Lung (tissue), 12 donors: ENCODE data around the gene TEX101. TPM values are rescaled to one million over a fixed set of nuclear protein-coding genes. Genes with fewer than 3 reads are reported as not detected.

Experiments
- ATAC-seq: fragments of 200-7000 bp; cut with Tn5 transposase; one replicate; pipeline ENCODE4 v1.9.1; 2020; ENCODE audit warnings: moderate number of reproducible peaks; ENCODE audit not compliant: insufficient read depth, low FRiP score
- DNase-seq, 3 donors: peaks; one replicate each; pipeline ENCODE4 v3.0.0-alpha.2; 2013 to 2017
- H3K27ac ChIP-seq, 2 donors: one replicate each; pipeline ENCODE4 v1.5.1; 2013; ENCODE audit warnings: mild to moderate bottlenecking in 2 of 2, moderate library complexity in 2 of 2, control low read depth in 1 of 2, inconsistent platforms in 1 of 2, low read depth in 1 of 2, low read length in 1 of 2
- H3K27me3 ChIP-seq, 3 donors: one replicate each; pipeline ENCODE4 v1.5.1; 2013; ENCODE audit warnings: low read length in 2 of 3; ENCODE audit not compliant: control insufficient read depth in 3 of 3, insufficient read depth in 3 of 3
- H3K36me3 ChIP-seq, 4 donors: one replicate each; pipeline ENCODE4 v1.5.1; 2013; ENCODE audit warnings: low read length in 4 of 4, mild to moderate bottlenecking in 1 of 4, moderate library complexity in 1 of 4; ENCODE audit not compliant: control insufficient read depth in 4 of 4, insufficient read depth in 4 of 4
- H3K4me1 ChIP-seq, 5 donors: one replicate each; pipeline ENCODE4 v1.5.1; 2013; ENCODE audit warnings: low read length in 5 of 5, mild to moderate bottlenecking in 2 of 5, moderate library complexity in 1 of 5; ENCODE audit not compliant: control insufficient read depth in 5 of 5, insufficient read depth in 5 of 5
- H3K4me3 ChIP-seq: one replicate; pipeline ENCODE4 v1.5.1; 2013; ENCODE audit warnings: mild to moderate bottlenecking, control low read depth, moderate library complexity
- H3K9ac ChIP-seq, 2 donors: one replicate each; pipeline ENCODE4 v1.5.1; 2013; ENCODE audit warnings: low read length in 2 of 2, control low read depth in 1 of 2; ENCODE audit not compliant: insufficient read depth in 1 of 2
- H3K9me3 ChIP-seq, 4 donors: one replicate each; pipeline ENCODE4 v1.5.1; 2013; ENCODE audit warnings: low read length in 3 of 4, mild to moderate bottlenecking in 1 of 4, moderate library complexity in 1 of 4; ENCODE audit not compliant: control insufficient read depth in 4 of 4, insufficient read depth in 3 of 4
- WGBS, 2 donors: extraction: QIAGEN DNeasy Blood & Tissue Kit; methylation state at CpG; one replicate each; pipeline ENCODE4 v1.1.7; 2013; 5-methylcytosine and 5-hydroxymethylcytosine counted together
- polyA plus RNA-seq, 2 donors: library from polyadenylated mRNA; stranded (reverse); fragments of 200-250 nt; gene quantifications; one replicate each; pipeline ENCODE4 v1.2.1, GENCODE V29; 2013
- total RNA-seq, 2 donors: library from RNA; depleted of rRNA in 1 of 2; stranded (reverse); fragments of >200 nt in 1 of 2; gene quantifications; one replicate each; pipeline ENCODE4 v1.2.1, GENCODE V29; 2014 to 2021
- TF ChIP-seq, protein P1 (sequence below): IDR thresholded peaks from 2 replicates; pipeline ENCODE4 v1.5.1; 2012; ENCODE audit warnings: mild to moderate bottlenecking; ENCODE audit errors: control extremely low read depth, extremely low read depth
- donor health status: control.
- donor health status: control.
- donor health status: Bipolar disorder and iron deficiency.
- donor health status: healthy.
- donor health status: DM: yes; HTN: yes; CAD: no.

Gene TEX101
- total and polyA plus RNA-seq, 4 donors, result not detected

DNA sequence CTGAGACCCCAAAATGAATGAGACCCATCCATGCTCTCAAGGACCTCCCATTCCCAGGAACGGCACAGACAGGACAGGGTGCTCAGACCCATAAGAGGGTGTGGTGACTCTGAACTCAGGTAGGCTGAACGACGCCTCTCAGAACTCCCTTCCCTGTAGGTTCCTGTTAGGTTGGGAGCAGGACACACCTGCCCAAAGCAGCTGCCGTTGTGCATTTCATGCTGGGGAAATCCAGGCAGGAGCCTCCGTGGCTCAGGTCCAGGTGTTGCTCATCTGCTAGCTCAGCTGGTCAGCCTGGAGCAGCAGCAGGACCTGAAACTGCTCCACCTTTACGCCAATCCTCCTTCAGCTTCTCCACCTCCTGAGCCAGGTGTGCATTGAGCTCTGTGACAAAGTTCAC, 19.1 kb upstream of the TEX101 start:
- no peaks in the 10 kb centered on the region for H3K27me3 ChIP-seq
- no peak overlapping the region for H3K27ac ChIP-seq
- ATAC-seq (no peak), DNase-seq (no peak)
- no peaks in the 10 kb centered on the region for H3K36me3 ChIP-seq
- TF ChIP-seq, protein P1, sequence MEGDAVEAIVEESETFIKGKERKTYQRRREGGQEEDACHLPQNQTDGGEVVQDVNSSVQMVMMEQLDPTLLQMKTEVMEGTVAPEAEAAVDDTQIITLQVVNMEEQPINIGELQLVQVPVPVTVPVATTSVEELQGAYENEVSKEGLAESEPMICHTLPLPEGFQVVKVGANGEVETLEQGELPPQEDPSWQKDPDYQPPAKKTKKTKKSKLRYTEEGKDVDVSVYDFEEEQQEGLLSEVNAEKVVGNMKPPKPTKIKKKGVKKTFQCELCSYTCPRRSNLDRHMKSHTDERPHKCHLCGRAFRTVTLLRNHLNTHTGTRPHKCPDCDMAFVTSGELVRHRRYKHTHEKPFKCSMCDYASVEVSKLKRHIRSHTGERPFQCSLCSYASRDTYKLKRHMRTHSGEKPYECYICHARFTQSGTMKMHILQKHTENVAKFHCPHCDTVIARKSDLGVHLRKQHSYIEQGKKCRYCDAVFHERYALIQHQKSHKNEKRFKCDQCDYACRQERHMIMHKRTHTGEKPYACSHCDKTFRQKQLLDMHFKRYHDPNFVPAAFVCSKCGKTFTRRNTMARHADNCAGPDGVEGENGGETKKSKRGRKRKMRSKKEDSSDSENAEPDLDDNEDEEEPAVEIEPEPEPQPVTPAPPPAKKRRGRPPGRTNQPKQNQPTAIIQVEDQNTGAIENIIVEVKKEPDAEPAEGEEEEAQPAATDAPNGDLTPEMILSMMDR, result no peak
- H3K4me3 ChIP-seq, result no peak overlapping the region
- H3K4me1 ChIP-seq, result no peaks in the 10 kb centered on the region
- 80 to 84% methylated on average over 6 of the region's 6 CpGs for WGBS, 2 donors
- H3K9me3 ChIP-seq, result peaks cover 0 to 2% (median 0%) of the 10 kb centered on the region in 4 donors
- H3K9ac ChIP-seq, result no peak overlapping the region

DNA sequence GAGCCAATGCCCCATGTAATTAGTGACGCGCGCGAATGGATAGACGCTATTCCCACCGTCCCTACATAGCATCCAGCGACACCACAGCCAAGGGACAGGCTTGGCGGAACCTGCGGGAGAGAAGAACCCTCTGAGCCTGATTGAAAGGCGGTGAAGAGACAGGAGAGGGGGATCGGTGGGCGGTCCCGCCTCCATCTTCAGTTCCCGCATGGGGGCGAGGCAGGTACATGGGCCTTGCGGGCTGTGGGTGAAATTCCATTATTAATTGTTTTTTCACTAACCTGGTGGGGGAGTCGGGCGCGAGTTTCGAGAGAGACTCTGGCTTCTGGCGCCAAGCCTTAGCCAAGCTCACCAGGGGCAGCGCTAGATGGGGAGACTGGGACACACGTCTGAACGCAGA, 8.4 kb upstream of the TEX101 start:
- Histone ChIP-seq H3K4me1 (no peaks in the 10 kb centered on the region), H3K36me3 (no peaks in the 10 kb centered on the region), H3K4me3 (no peak overlapping the region), H3K27ac (no peak overlapping the region), H3K9me3 (peaks cover 0 to 4% (median 0%) of the 10 kb centered on the region in 4 donors), H3K9ac (no peak overlapping the region), H3K27me3 (no peaks in the 10 kb centered on the region)
- DNase-seq (no peak), ATAC-seq (no peak)
- 63 to 70% methylated on average over 24 of the region's 24 CpGs for WGBS, 2 donors
- TF ChIP-seq, protein P1, result no peak

DNA sequence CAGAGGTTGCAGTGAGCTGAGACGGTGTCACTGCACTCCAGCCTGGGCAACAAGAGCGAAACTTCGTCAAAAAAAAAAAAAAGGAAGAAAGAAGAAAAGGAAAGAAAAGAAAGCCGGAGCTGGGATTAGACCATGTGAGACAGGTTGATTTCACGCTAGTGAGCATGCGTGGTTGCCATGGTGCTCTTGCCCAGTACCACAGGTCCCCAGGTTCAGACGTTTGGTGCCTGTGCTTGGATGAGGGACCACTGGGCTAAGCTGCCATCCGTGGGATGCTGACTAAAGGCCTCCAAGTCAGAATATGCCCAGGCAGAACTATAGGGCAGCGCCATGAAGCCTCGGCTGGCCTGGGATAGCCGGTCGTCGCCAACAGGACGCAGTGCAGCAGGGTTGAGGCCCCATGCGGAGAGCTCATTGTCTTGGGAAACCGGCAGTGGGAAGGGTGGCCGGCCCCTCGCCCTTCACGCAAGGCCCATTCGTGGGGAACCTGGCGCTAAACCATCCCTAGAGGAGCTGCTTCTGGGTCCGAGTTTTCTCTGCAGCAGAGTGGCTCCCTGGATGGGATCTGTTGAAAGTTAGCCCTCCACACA, 7.2 kb upstream of the TEX101 start:
- Histone ChIP-seq H3K27ac (no peak overlapping the region), H3K4me3 (no peak overlapping the region), H3K4me1 (no peaks in the 10 kb centered on the region), H3K27me3 (no peaks in the 10 kb centered on the region), H3K36me3 (no peaks in the 10 kb centered on the region), H3K9ac (no peak overlapping the region), H3K9me3 (peaks cover 0 to 4% (median 0%) of the 10 kb centered on the region in 4 donors)
- TF ChIP-seq, protein P1, result no peak
- 84 to 87% methylated on average over 19 to 22 of the region's 22 CpGs for WGBS, 2 donors
- ATAC-seq (no peak), DNase-seq (no peak)

DNA sequence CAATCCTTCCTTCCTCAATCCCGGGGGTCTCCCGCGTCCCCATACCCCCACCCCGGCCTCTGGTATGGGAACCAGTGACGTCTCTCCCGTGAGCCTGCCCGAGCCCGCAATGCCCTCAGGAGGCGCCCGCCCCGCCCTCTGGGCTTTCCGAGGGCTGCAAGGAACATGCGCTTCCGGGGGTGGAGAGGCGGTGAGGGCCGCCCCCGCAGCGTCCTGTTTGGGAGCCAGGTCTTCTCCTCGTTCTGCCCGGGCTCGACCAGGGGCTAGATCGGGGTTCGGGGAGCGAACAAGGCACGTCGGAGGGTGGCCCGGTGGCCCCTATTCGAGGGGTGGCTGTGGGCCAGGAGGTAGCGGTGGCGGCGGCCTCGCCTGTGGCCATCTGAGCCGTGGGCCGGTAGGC, 6.6 kb upstream of the TEX101 start:
- H3K36me3 ChIP-seq, result no peaks in the 10 kb centered on the region
- no peaks in the 10 kb centered on the region for H3K27me3 ChIP-seq
- H3K27ac ChIP-seq, result no peak overlapping the region
- TF ChIP-seq, protein P1, result no peak
- H3K4me3 ChIP-seq, result no peak overlapping the region
- no peak overlapping the region for H3K9ac ChIP-seq
- WGBS, 2 donors, result 86 to 87% methylated on average over 34 of the region's 34 CpGs
- H3K4me1 ChIP-seq, result no peaks in the 10 kb centered on the region
- DNase-seq (no peak), ATAC-seq (no peak)
- peaks cover 0 to 4% (median 0%) of the 10 kb centered on the region in 4 donors for H3K9me3 ChIP-seq
